ENCODE results near the gene GHDC. TPM values are rescaled to one million over a fixed set of nuclear protein-coding genes. Genes with fewer than 3 reads are reported as not detected.
A peak's percentile ranks its signal among the peaks of the same experiment; 100 is the strongest.

Gene GHDC
- total RNA-seq, 4 donors from 2014 or later = 8.2 to 26.8 (median 17.5) TPM

GRCh38 chr17:42197564-42198156 lies 3.4 kb upstream of the GHDC start:
- Histone ChIP-seq H3K4me1 (peaks cover 0 to 7% of the 10 kb centered on the region in 2 donors), H3K4me3 (no peak overlapping the region), H3K9me3 (no peaks in the 10 kb centered on the region), H3K36me3 (no peaks in the 10 kb centered on the region), H3K27ac (no peak overlapping the region), H3K27me3 (no peaks in the 10 kb centered on the region)
- intact Hi-C loops (cut with DNase I; ENCODE audit: low total_unique reads) = no loop called here
- DNase-seq = no peak
- TF ChIP-seq CTCF (IDR thresholded peaks at IDR 0.05) (no peak), POLR2A (IDR thresholded peaks at IDR 0.05) (no peak)

GRCh38 chr17:42193216-42193968 lies 902 bp downstream of the GHDC start:
- Histone ChIP-seq H3K36me3 (no peaks in the 10 kb centered on the region), H3K9me3 (no peaks in the 10 kb centered on the region), H3K4me1 (peaks cover 0 to 7% of the 10 kb centered on the region in 2 donors), H3K27me3 (no peaks in the 10 kb centered on the region), H3K27ac (peak overlapping the region; percentile 82), H3K4me3 (peak overlapping the region; percentile 85 to 89)
- no peak for TF ChIP-seq POLR2A (IDR thresholded peaks at IDR 0.05)
- no peak for TF ChIP-seq CTCF (IDR thresholded peaks at IDR 0.05)
- DNase-seq = no peak
- intact Hi-C loops (cut with DNase I; ENCODE audit: low total_unique reads) = no loop called here

GRCh38 chr17:42192189-42193126 lies 1.8 kb downstream of the GHDC start:
- Histone ChIP-seq H3K36me3 (no peaks in the 10 kb centered on the region), H3K27ac (no peak overlapping the region), H3K27me3 (no peaks in the 10 kb centered on the region), H3K4me3 (no peak overlapping the region), H3K9me3 (no peaks in the 10 kb centered on the region), H3K4me1 (peaks cover 0 to 7% of the 10 kb centered on the region in 2 donors)
- intact Hi-C loops (cut with DNase I; ENCODE audit: low total_unique reads) = no loop called here
- TF ChIP-seq POLR2A (IDR thresholded peaks at IDR 0.05) (no peak), CTCF (IDR thresholded peaks at IDR 0.05) (no peak)
- no peak for DNase-seq

- no peak for DNase-seq
- no peaks in the 10 kb centered on the region for H3K27me3 ChIP-seq
- no peaks in the 10 kb centered on the region for H3K36me3 ChIP-seq
- TF ChIP-seq POLR2A (IDR thresholded peaks at IDR 0.05) = no peak
- TF ChIP-seq CTCF (IDR thresholded peaks at IDR 0.05) = no peak
- intact Hi-C loops (cut with DNase I; ENCODE audit: low total_unique reads) = no loop called here
- no peak overlapping the region for H3K27ac ChIP-seq
- no peaks in the 10 kb centered on the region for H3K9me3 ChIP-seq
- no peak overlapping the region for H3K4me3 ChIP-seq
- H3K4me1 ChIP-seq = peaks cover 0 to 7% of the 10 kb centered on the region in 2 donors
Measured at GRCh38 chr17:42191275-42191608, 3.1 kb downstream of the GHDC start.

All from uterus (tissue), 4 donors.